Peyer's patch (tissue), 4 donors: ENCODE results near the gene SCFD2. TPM values are rescaled to one million over a fixed set of nuclear protein-coding genes. Genes with fewer than 3 reads are reported as not detected.
A peak's percentile ranks its signal among the peaks of the same experiment; 100 is the strongest.
"Not testable (repeated sequence)": the region's sequence is repeated elsewhere in the genome, so short reads cannot be mapped to it uniquely, and the experiment has no call there.

Experiments
- DNase-seq, 3 donors: peaks; one replicate each; pipeline ENCODE4 v3.0.0-alpha.2; 2017 to 2019
- H3K27ac ChIP-seq, 4 donors: fragments of 200-600 bp; sonication (generic); one replicate each; pipeline ENCODE4 v1.5.1; 2016 to 2019
- H3K27me3 ChIP-seq, 2 donors: fragments of 200-600 bp; sonication (generic); one replicate each; pipeline ENCODE4 v1.5.1; 2019
- H3K36me3 ChIP-seq, 3 donors: fragments of 200-600 bp; sonication (generic); one replicate each; pipeline ENCODE4 v1.5.1; 2016 to 2019
- H3K4me1 ChIP-seq, 4 donors: fragments of 200-600 bp; sonication (generic); one replicate each; pipeline ENCODE4 v1.5.1; 2016 to 2019
- H3K4me3 ChIP-seq, 4 donors: fragments of 200-600 bp; sonication (generic); 1 replicate in 3 of 4; 2 replicates in 1 of 4; pipeline ENCODE4 v1.5.1; 2016 to 2019; ENCODE audit warnings: mild to moderate bottlenecking in 1 of 4
- H3K9me3 ChIP-seq, 4 donors: fragments of 200-600 bp; sonication (generic); one replicate each; pipeline ENCODE4 v1.5.1; 2016 to 2019; ENCODE audit warnings: mild to moderate bottlenecking in 1 of 4
- CTCF ChIP-seq, 6 experiments: fragments of 450-650 bp in 4 of 6; fragments of 200-600 bp in 2 of 6; sonication (generic) in 1 of 6; IDR thresholded peaks; one replicate each; pipeline ENCODE4 v1.5.1; 2017 to 2019; ENCODE audit warnings: antibody characterized with exemption in 6 of 6, mild to moderate bottlenecking in 3 of 6, moderate library complexity in 1 of 6
- POLR2A ChIP-seq, 2 donors: fragments of 450-650 bp; IDR thresholded peaks; one replicate each; pipeline ENCODE4 v1.5.1; 2017; ENCODE audit warnings: antibody characterized with exemption in 2 of 2, mild to moderate bottlenecking in 2 of 2, moderate library complexity in 2 of 2
- total RNA-seq, 4 donors: library from RNA; depleted of rRNA; stranded (reverse); fragments of >200 nt; gene quantifications; one replicate each; pipeline ENCODE4 v1.1.0, GENCODE V29; 2016

Gene SCFD2
- total RNA-seq, 4 donors from 2014 or later: 17.3 to 165 (median 30.1) TPM

DNA sequence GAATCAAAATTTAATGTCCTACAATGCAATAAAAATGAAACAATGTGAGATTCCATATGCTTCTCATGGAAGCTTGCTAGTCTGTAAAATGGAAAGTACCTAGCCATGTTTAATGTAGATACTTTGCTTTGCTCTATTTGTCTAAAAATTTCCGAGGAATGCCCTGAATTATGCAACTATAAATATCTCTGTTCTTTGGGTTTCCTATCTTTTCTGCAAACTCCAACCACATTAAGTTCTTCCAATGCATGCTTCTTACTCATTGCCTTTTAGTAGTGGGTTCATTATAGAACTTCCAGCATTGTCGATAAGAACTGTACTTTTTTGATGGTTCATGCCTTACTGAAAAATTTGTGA is 325.4 kb downstream of the SCFD2 start:
- no peak overlapping the region for H3K27ac ChIP-seq
- no peaks in the 10 kb centered on the region for H3K27me3 ChIP-seq
- no peak for DNase-seq
- no peak overlapping the region for H3K4me3 ChIP-seq
- no peaks in the 10 kb centered on the region for H3K4me1 ChIP-seq
- no peaks in the 10 kb centered on the region for H3K9me3 ChIP-seq
- TF ChIP-seq CTCF (IDR thresholded peaks at IDR 0.05) (no peak), POLR2A (IDR thresholded peaks at IDR 0.05) (no peak)
- H3K36me3 ChIP-seq: no peaks in the 10 kb centered on the region

DNA sequence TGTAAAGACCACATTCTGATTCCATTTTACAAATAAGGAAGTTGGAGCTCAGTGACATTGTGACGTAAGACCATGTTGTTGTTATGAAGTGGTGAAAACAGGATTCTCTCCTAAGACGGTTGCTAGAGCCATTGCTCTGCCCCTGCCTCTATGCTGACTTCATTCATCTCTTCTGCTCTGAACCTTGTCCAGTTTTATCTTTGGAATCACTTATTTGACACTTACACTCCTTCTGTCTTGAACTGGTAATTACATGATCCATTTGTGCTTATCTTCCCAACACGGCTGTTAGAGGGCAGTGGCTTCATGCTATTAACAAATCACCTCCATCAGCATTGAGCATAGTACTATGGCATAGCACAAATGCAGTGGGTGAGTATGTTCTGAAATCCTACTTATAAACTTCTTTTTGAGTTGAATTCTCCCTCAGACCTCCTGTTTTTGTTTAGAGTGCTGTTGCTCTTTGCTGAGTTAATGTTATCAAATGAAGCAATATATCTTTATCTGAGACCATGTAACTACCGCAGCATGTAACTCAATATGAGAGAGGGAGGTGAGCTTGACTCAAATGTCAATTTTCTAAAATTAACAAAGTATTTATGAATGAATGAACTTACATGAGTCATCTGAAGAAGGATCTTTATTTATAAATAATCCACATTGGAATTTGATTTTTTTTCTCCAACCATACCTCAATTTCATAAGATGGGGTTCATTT is 326.0 kb downstream of the SCFD2 start:
- Histone ChIP-seq H3K27ac (no peak overlapping the region), H3K27me3 (no peaks in the 10 kb centered on the region), H3K9me3 (no peaks in the 10 kb centered on the region), H3K4me3 (no peak overlapping the region), H3K4me1 (no peaks in the 10 kb centered on the region), H3K36me3 (no peaks in the 10 kb centered on the region)
- DNase-seq: no peak
- TF ChIP-seq POLR2A (IDR thresholded peaks at IDR 0.05): no peak
- peak in 3 of 6 experiments; percentile 19 to 46 (median 37) for TF ChIP-seq CTCF (IDR thresholded peaks at IDR 0.05)

- TF ChIP-seq POLR2A (IDR thresholded peaks at IDR 0.05): no peak
- TF ChIP-seq CTCF (IDR thresholded peaks at IDR 0.05): no peak
- H3K9me3 ChIP-seq: no peaks in the 10 kb centered on the region
- H3K4me1 ChIP-seq: no peaks in the 10 kb centered on the region
- H3K4me3 ChIP-seq: no peak overlapping the region
- no peaks in the 10 kb centered on the region for H3K36me3 ChIP-seq
- no peak for DNase-seq
- H3K27me3 ChIP-seq: no peaks in the 10 kb centered on the region
- no peak overlapping the region for H3K27ac ChIP-seq
Observed at GRCh38 chr4:53037892-53038291, 328.0 kb downstream of the SCFD2 start.

DNA sequence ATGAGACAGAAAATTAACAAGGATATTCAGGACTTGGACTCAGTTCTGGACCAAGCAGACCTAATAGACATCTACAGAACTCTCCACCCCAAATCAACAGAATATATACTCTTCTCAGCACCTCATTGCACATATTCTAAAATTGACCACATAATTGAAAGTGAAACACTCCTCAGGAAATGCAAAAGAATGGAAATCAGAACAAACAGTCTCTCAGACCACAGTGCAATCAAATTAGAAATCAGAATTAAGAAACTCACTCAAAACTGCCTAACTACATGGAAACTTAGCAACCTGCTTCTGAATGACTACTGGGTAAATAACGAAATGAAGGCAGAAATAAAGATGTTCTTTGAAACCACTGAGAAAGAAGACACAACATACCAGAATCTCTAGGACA is 333.0 kb downstream of the SCFD2 start:
- H3K9me3 ChIP-seq, H3K36me3 ChIP-seq, H3K4me3 ChIP-seq, H3K27me3 ChIP-seq, H3K4me1 ChIP-seq, DNase-seq, H3K27ac ChIP-seq: not testable (repeated sequence)

DNA sequence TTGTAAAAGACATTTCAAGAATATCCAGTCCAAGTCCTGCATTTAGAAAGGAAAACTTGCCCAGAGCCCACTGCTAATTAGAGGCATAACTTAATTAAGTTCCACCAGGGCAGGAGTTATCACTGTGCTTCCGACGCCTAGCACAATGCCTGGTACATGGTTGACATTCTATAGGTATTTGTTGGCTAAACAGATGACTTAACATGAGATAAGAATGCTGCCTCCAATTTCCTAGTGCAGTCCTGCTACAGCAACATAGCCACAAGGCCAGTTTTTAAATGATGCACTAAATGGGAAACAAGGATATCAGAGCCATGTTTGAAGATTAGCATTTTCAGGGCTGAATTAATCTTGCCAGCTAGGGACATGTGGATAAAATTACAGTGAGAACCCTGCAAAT is 339.6 kb downstream of the SCFD2 start:
- no peak for TF ChIP-seq POLR2A (IDR thresholded peaks at IDR 0.05)
- TF ChIP-seq CTCF (IDR thresholded peaks at IDR 0.05): no peak
- H3K27ac ChIP-seq: no peak overlapping the region

GRCh38 chr4:53023677-53024299 is 342.1 kb downstream of the SCFD2 start:
- no peak overlapping the region for H3K27ac ChIP-seq
- no peaks in the 10 kb centered on the region for H3K9me3 ChIP-seq
- H3K4me3 ChIP-seq: no peak overlapping the region
- DNase-seq: no peak
- no peak for TF ChIP-seq CTCF (IDR thresholded peaks at IDR 0.05)
- no peak for TF ChIP-seq POLR2A (IDR thresholded peaks at IDR 0.05)
- no peaks in the 10 kb centered on the region for H3K36me3 ChIP-seq
- H3K27me3 ChIP-seq: no peaks in the 10 kb centered on the region
- peaks cover 0 to 6% (median 0%) of the 10 kb centered on the region in 4 donors for H3K4me1 ChIP-seq

More for the DNA sequence above, 339.6 kb downstream of the SCFD2 start:
- no peak overlapping the region for H3K4me3 ChIP-seq
- no peaks in the 10 kb centered on the region for H3K36me3 ChIP-seq
- no peaks in the 10 kb centered on the region for H3K9me3 ChIP-seq
- no peak for DNase-seq
- H3K4me1 ChIP-seq: no peaks in the 10 kb centered on the region
- H3K27me3 ChIP-seq: no peaks in the 10 kb centered on the region
